Naive B cell (primary cell): ENCODE data around the gene ANGPTL2. TPM values are rescaled to one million over a fixed set of nuclear protein-coding genes. Genes with fewer than 3 reads are reported as not detected.
"Not testable (repeated sequence)": the region's sequence is repeated elsewhere in the genome, so short reads cannot be mapped to it uniquely, and the experiment has no call there.

Experiments
- ATAC-seq, 2 donors: fragments of 150-1000 bp; cut with Tn5 transposase; 2 replicates each; pipeline ENCODE4 v1.10.0; 2021; ENCODE audit warnings: low read depth in 2 of 2, mild to moderate bottlenecking in 2 of 2, moderate library complexity in 2 of 2
- DNase-seq: peaks from one replicate; pipeline ENCODE4 v3.0.0; 2022
- H3K27ac Mint-ChIP-seq, 6 donors: one replicate each; pipeline ENCODE4 v1.8.0; 2020 to 2022; ENCODE audit warnings: mild to moderate bottlenecking in 6 of 6, mixed read lengths in 6 of 6, moderate library complexity in 5 of 6, inconsistent platforms in 2 of 6
- H3K27me3 Mint-ChIP-seq, 3 donors: one replicate each; pipeline ENCODE4 v1.8.0; 2021 to 2022; ENCODE audit warnings: mixed read lengths in 3 of 3, mild to moderate bottlenecking in 1 of 3
- H3K36me3 Mint-ChIP-seq, 2 donors: one replicate each; pipeline ENCODE4 v1.8.0; 2020 to 2022; ENCODE audit warnings: mixed read lengths in 2 of 2, inconsistent platforms in 1 of 2, mild to moderate bottlenecking in 1 of 2
- H3K4me1 Mint-ChIP-seq, 3 donors: one replicate each; pipeline ENCODE4 v1.8.0; 2020 to 2022; ENCODE audit warnings: mixed read lengths in 3 of 3, inconsistent platforms in 1 of 3, mild to moderate bottlenecking in 1 of 3, moderate library complexity in 1 of 3
- H3K4me3 Mint-ChIP-seq, 8 donors: one replicate each; pipeline ENCODE4 v1.8.0; 2020 to 2022; ENCODE audit warnings: mild to moderate bottlenecking in 8 of 8, mixed read lengths in 8 of 8, moderate library complexity in 8 of 8, inconsistent platforms in 2 of 8
- H3K9me3 Mint-ChIP-seq, 7 donors: one replicate each; pipeline ENCODE4 v1.8.0; 2020 to 2022; ENCODE audit warnings: mixed read lengths in 7 of 7, mild to moderate bottlenecking in 5 of 7, inconsistent platforms in 2 of 7, moderate library complexity in 1 of 7
- polyA plus RNA-seq, 6 donors: library from polyadenylated mRNA; unstranded; fragments of 300-500 nt; fragmentation: Illumina TruSeq; gene quantifications; one replicate each; pipeline ENCODE4 v1.2.3, GENCODE V29; 2021; ENCODE audit warnings: low read depth in 6 of 6

The ANGPTL2 gene
- not detected for polyA plus RNA-seq

GRCh38 chr9:127122176-127123063 lies at the start of gene ANGPTL2:
Gene ANGPTL2 (minus strand): TSS chr9:127122635. CDS start chr9:127108731, 13,904 bp downstream.
- Mint-ChIP-seq H3K4me3 (peak within 1 kb of the TSS in 6 of 8 donors; percentile 57 to 65 (median 60)), H3K27me3 (peaks cover 11 to 52% (median 31%) of the 10 kb centered on the region in 3 donors), H3K4me1 (peaks cover 24 to 48% (median 36%) of the 10 kb centered on the region in 3 donors), H3K9me3 (no peaks in the 10 kb centered on the region), H3K27ac (peak within 1 kb of the TSS in 2 of 6 donors; percentile 28 to 74), H3K36me3 (peaks cover 0 to 23% of the 10 kb centered on the region in 2 donors)
- ATAC-seq (peak; percentile 73 to 75), DNase-seq (peak; percentile 9)

- H3K27me3 Mint-ChIP-seq, H3K27ac Mint-ChIP-seq, DNase-seq, H3K4me3 Mint-ChIP-seq, ATAC-seq, H3K9me3 Mint-ChIP-seq: not testable (repeated sequence)
- peaks cover 16 to 23% (median 18%) of the 10 kb centered on the region in 3 donors for H3K4me1 Mint-ChIP-seq
- H3K36me3 Mint-ChIP-seq = peaks cover 12 to 20% of the 10 kb centered on the region in 2 donors
Measured at GRCh38 chr9:127171348-127171747, 48.9 kb upstream of the ANGPTL2 start.

GRCh38 chr9:127170652-127171051 lies 48.2 kb upstream of the ANGPTL2 start:
- no peak overlapping the region for H3K27ac Mint-ChIP-seq
- no peak overlapping the region for H3K4me3 Mint-ChIP-seq
- peaks cover 0 to 6% (median 0%) of the 10 kb centered on the region in 7 donors for H3K9me3 Mint-ChIP-seq
- H3K36me3 Mint-ChIP-seq = peaks cover 12 to 20% of the 10 kb centered on the region in 2 donors
- no peak for ATAC-seq
- no peak for DNase-seq
- H3K4me1 Mint-ChIP-seq = peaks cover 21 to 30% (median 25%) of the 10 kb centered on the region in 3 donors
- no peaks in the 10 kb centered on the region for H3K27me3 Mint-ChIP-seq

GRCh38 chr9:127170103-127170502 lies 47.7 kb upstream of the ANGPTL2 start:
- DNase-seq (no peak), ATAC-seq (no peak)
- no peak overlapping the region for H3K27ac Mint-ChIP-seq
- H3K27me3 Mint-ChIP-seq = no peaks in the 10 kb centered on the region
- H3K9me3 Mint-ChIP-seq = peaks cover 0 to 6% (median 0%) of the 10 kb centered on the region in 7 donors
- no peak overlapping the region for H3K4me3 Mint-ChIP-seq
- peaks cover 12 to 20% of the 10 kb centered on the region in 2 donors for H3K36me3 Mint-ChIP-seq
- H3K4me1 Mint-ChIP-seq = peaks cover 21 to 32% (median 25%) of the 10 kb centered on the region in 3 donors

GRCh38 chr9:127169575-127169883 lies 47.1 kb upstream of the ANGPTL2 start:
- no peak overlapping the region for H3K4me3 Mint-ChIP-seq

GRCh38 chr9:127168756-127169574 lies 46.5 kb upstream of the ANGPTL2 start:
- Mint-ChIP-seq H3K9me3 (peaks cover 0 to 6% (median 0%) of the 10 kb centered on the region in 7 donors), H3K36me3 (peaks cover 4 to 11% of the 10 kb centered on the region in 2 donors), H3K4me1 (peaks cover 21 to 32% (median 25%) of the 10 kb centered on the region in 3 donors), H3K4me3 (no peak overlapping the region), H3K27me3 (no peaks in the 10 kb centered on the region), H3K27ac (no peak overlapping the region)
- no peak for DNase-seq
- no peak for ATAC-seq

More at GRCh38 chr9:127169575-127169883, 47.1 kb upstream of the ANGPTL2 start:
- DNase-seq = no peak
- Mint-ChIP-seq H3K36me3 (peaks cover 8 to 17% of the 10 kb centered on the region in 2 donors), H3K9me3 (peaks cover 0 to 6% (median 0%) of the 10 kb centered on the region in 7 donors), H3K27me3 (no peaks in the 10 kb centered on the region), H3K4me1 (peaks cover 21 to 32% (median 25%) of the 10 kb centered on the region in 3 donors), H3K27ac (no peak overlapping the region)
- ATAC-seq = no peak

GRCh38 chr9:127167560-127168326 lies 45.3 kb upstream of the ANGPTL2 start:
- DNase-seq = no peak
- H3K36me3 Mint-ChIP-seq = peaks cover 3 to 7% of the 10 kb centered on the region in 2 donors
- ATAC-seq = no peak
- H3K4me3 Mint-ChIP-seq = peak overlapping the region in 5 of 8 donors; percentile 40 to 63 (median 45)
- peaks cover 21 to 32% (median 31%) of the 10 kb centered on the region in 3 donors for H3K4me1 Mint-ChIP-seq
- no peaks in the 10 kb centered on the region for H3K27me3 Mint-ChIP-seq
- H3K9me3 Mint-ChIP-seq = peaks cover 0 to 6% (median 0%) of the 10 kb centered on the region in 7 donors
- H3K27ac Mint-ChIP-seq = peak overlapping the region in 3 of 6 donors; percentile 49 to 71 (median 64)

GRCh38 chr9:127166651-127167524 lies 44.5 kb upstream of the ANGPTL2 start:
- peaks cover 0 to 6% (median 0%) of the 10 kb centered on the region in 7 donors for H3K9me3 Mint-ChIP-seq
- H3K36me3 Mint-ChIP-seq = no peaks in the 10 kb centered on the region
- DNase-seq (peak; percentile 65), ATAC-seq (peak; percentile 90 to 93)
- no peaks in the 10 kb centered on the region for H3K27me3 Mint-ChIP-seq
- peak overlapping the region in 6 of 8 donors; percentile 40 to 86 (median 60) for H3K4me3 Mint-ChIP-seq
- H3K27ac Mint-ChIP-seq = peak overlapping the region in 4 of 6 donors; percentile 48 to 94 (median 86)
- peaks cover 21 to 32% (median 31%) of the 10 kb centered on the region in 3 donors for H3K4me1 Mint-ChIP-seq

- H3K4me3 Mint-ChIP-seq = peak overlapping the region in 5 of 8 donors; percentile 24 to 86 (median 44)
- ATAC-seq (peak; percentile 24 to 35), DNase-seq (peak; percentile 5)
- peaks cover 21 to 32% (median 31%) of the 10 kb centered on the region in 3 donors for H3K4me1 Mint-ChIP-seq
- H3K36me3 Mint-ChIP-seq = no peaks in the 10 kb centered on the region
- H3K27me3 Mint-ChIP-seq = no peaks in the 10 kb centered on the region
- H3K27ac Mint-ChIP-seq = peak overlapping the region in 5 of 6 donors; percentile 48 to 94 (median 84)
- peaks cover 0 to 6% (median 0%) of the 10 kb centered on the region in 7 donors for H3K9me3 Mint-ChIP-seq
Measured at GRCh38 chr9:127166111-127166510, 43.7 kb upstream of the ANGPTL2 start.

GRCh38 chr9:127165116-127165515 lies 42.7 kb upstream of the ANGPTL2 start:
- peak overlapping the region in 1 of 8 donors; percentile 42 for H3K4me3 Mint-ChIP-seq
- no peaks in the 10 kb centered on the region for H3K27me3 Mint-ChIP-seq

GRCh38 chr9:127163409-127163808 lies 41.0 kb upstream of the ANGPTL2 start:
- Mint-ChIP-seq H3K27ac (no peak overlapping the region), H3K4me1 (peaks cover 21 to 31% (median 27%) of the 10 kb centered on the region in 3 donors), H3K4me3 (no peak overlapping the region), H3K9me3 (peaks cover 0 to 6% (median 0%) of the 10 kb centered on the region in 7 donors), H3K36me3 (no peaks in the 10 kb centered on the region), H3K27me3 (no peaks in the 10 kb centered on the region)
- ATAC-seq (no peak), DNase-seq (no peak)

More at GRCh38 chr9:127165116-127165515, 42.7 kb upstream of the ANGPTL2 start:
- peaks cover 0 to 6% (median 0%) of the 10 kb centered on the region in 7 donors for H3K9me3 Mint-ChIP-seq
- DNase-seq = no peak
- ATAC-seq = no peak
- H3K4me1 Mint-ChIP-seq = peaks cover 21 to 32% (median 31%) of the 10 kb centered on the region in 3 donors
- H3K36me3 Mint-ChIP-seq = no peaks in the 10 kb centered on the region
- H3K27ac Mint-ChIP-seq = peak overlapping the region in 1 of 6 donors; percentile 16
